Measurements from ENCODE around the gene NPR1. TPM values are rescaled to one million over a fixed set of nuclear protein-coding genes. Genes with fewer than 3 reads are reported as not detected.
A peak's percentile ranks its signal among the peaks of the same experiment; 100 is the strongest.

NPR1 gene
- total RNA-seq, 1 donor from 2014 or later: 0.09 TPM

DNA sequence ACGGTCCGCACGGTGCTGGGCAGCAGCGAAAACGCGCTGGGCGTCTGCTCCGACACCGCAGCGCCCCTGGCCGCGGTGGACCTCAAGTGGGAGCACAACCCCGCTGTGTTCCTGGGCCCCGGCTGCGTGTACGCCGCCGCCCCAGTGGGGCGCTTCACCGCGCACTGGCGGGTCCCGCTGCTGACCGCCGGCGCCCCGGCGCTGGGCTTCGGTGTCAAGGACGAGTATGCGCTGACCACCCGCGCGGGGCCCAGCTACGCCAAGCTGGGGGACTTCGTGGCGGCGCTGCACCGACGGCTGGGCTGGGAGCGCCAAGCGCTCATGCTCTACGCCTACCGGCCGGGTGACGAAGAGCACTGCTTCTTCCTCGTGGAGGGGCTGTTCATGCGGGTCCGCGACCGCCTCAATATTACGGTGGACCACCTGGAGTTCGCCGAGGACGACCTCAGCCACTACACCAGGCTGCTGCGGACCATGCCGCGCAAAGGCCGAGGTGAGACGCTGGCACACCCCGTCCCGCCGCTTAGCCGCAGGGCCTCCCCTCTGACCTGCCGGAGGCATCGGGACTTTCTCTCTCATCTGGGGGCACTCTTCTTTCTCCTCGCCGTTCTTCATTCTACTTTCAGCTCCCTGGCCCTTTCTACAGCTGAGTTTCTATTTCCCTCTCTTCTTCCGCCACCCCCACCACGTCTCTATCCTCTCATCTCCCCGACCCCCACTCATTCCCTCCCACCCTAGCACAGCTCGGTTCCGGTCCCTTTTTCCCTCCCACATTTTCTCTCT is 1.0 kb downstream of the NPR1 start:
- DNase-seq: peak; percentile 73
- H3K27me3 Mint-ChIP-seq: peaks cover 54% of the 10 kb centered on the region
- H3K4me1 Mint-ChIP-seq: peaks cover 22% of the 10 kb centered on the region
- H3K27ac Mint-ChIP-seq: no peak overlapping the region
- intact Hi-C loops (cut with micrococcal nuclease): no loop called here
- no peaks in the 10 kb centered on the region for H3K9me3 Mint-ChIP-seq
- H3K36me3 Mint-ChIP-seq (ENCODE audit: low read depth): peaks cover 2% of the 10 kb centered on the region
- peak overlapping the region; percentile 85 for H3K4me3 Mint-ChIP-seq

DNA sequence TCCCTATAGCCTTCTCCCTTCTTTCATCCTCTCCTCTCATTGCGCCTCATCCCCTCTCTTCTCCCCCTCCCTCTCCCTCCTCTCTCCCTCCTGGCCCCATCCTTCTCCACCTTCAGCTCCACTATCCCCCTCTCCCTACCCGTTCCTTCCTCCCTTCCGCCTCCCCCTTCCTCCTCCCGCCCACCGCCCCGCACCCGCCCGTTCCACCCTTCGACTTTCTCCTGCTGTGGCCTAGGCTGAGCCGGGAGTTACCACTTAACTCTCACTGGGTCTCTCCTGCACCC is 1.6 kb downstream of the NPR1 start:
- no peak for DNase-seq
- peak overlapping the region; percentile 85 for H3K4me3 Mint-ChIP-seq
- no peak overlapping the region for H3K27ac Mint-ChIP-seq
- H3K4me1 Mint-ChIP-seq: peaks cover 22% of the 10 kb centered on the region
- intact Hi-C loops (cut with micrococcal nuclease): no loop called here
- peaks cover 54% of the 10 kb centered on the region for H3K27me3 Mint-ChIP-seq
- no peaks in the 10 kb centered on the region for H3K9me3 Mint-ChIP-seq
- H3K36me3 Mint-ChIP-seq (ENCODE audit: low read depth): peaks cover 2% of the 10 kb centered on the region

DNA sequence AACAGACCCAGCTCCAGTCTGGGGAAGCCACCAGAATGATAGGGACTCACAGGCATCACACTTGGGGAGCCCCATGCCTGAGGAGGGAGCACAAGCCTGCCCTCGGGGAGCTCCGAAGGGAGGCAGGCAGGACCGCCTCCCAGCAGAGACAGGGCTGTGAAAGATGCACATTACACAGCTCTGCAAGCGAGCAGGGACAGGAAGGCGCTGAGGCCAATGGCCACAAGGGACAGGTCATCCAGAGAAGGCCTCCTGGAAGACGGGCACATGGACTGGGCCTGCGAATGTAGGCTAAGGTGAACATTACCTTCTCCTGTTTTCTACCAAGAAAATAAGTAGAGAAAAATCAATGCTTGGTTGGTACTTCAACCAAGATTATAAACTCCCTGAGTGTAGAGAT is 4.2 kb downstream of the NPR1 start:
- no peaks in the 10 kb centered on the region for H3K9me3 Mint-ChIP-seq
- H3K27ac Mint-ChIP-seq: no peak overlapping the region
- peaks cover 17% of the 10 kb centered on the region for H3K4me1 Mint-ChIP-seq
- H3K4me3 Mint-ChIP-seq: no peak overlapping the region
- H3K27me3 Mint-ChIP-seq: peaks cover 52% of the 10 kb centered on the region
- no peak for DNase-seq
- intact Hi-C loops (cut with micrococcal nuclease): no loop called here
- peaks cover 2% of the 10 kb centered on the region for H3K36me3 Mint-ChIP-seq (ENCODE audit: low read depth)

DNA sequence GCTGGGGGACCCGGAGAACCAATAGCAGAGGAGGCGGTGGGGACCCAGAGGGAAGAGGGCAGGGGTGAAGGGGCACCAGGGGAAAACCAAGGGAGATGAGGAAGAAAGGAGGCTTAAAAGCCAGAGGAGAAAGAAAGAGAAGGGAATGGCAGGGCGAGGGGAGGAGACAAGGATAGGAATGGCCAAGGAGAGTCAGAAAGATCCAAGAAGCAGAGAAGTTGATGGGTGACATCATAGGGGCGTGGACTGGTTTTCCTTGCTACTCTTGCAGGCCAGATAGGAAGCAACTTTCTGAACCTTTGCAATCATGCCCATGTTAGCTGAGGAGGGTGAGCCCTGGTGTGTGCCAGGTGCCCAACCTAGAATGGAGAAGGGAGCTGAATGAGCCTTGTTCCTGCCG is 5.4 kb downstream of the NPR1 start:
- no peak for DNase-seq
- Mint-ChIP-seq H3K4me3 (no peak overlapping the region), H3K27ac (no peak overlapping the region), H3K4me1 (peaks cover 8% of the 10 kb centered on the region), H3K9me3 (no peaks in the 10 kb centered on the region), H3K36me3 (ENCODE audit: low read depth) (peaks cover 2% of the 10 kb centered on the region), H3K27me3 (peaks cover 42% of the 10 kb centered on the region)
- intact Hi-C loops (cut with micrococcal nuclease): no loop called here

DNA sequence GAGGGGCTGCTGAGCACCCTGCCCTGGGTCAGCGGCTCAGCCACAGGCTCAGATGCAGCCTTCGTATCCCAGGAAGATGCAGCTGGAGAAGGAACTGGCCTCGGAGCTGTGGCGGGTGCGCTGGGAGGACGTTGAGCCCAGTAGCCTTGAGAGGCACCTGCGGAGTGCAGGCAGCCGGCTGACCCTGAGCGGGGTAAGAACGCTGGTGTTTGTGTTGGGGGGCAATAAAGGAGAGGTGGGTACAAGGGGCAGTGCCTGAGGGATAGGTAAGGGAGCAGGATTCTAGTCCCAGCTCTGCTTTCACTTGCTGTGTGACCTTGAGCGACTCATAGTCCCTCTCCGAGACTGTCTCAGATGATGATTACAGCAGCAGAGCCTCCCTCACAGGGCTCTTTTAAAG is 6.4 kb downstream of the NPR1 start:
- Mint-ChIP-seq H3K27me3 (peaks cover 38% of the 10 kb centered on the region), H3K9me3 (no peaks in the 10 kb centered on the region), H3K4me1 (peaks cover 4% of the 10 kb centered on the region), H3K27ac (no peak overlapping the region), H3K4me3 (no peak overlapping the region), H3K36me3 (ENCODE audit: low read depth) (peaks cover 2% of the 10 kb centered on the region)
- DNase-seq: no peak
- intact Hi-C loops (cut with micrococcal nuclease): no loop called here

DNA sequence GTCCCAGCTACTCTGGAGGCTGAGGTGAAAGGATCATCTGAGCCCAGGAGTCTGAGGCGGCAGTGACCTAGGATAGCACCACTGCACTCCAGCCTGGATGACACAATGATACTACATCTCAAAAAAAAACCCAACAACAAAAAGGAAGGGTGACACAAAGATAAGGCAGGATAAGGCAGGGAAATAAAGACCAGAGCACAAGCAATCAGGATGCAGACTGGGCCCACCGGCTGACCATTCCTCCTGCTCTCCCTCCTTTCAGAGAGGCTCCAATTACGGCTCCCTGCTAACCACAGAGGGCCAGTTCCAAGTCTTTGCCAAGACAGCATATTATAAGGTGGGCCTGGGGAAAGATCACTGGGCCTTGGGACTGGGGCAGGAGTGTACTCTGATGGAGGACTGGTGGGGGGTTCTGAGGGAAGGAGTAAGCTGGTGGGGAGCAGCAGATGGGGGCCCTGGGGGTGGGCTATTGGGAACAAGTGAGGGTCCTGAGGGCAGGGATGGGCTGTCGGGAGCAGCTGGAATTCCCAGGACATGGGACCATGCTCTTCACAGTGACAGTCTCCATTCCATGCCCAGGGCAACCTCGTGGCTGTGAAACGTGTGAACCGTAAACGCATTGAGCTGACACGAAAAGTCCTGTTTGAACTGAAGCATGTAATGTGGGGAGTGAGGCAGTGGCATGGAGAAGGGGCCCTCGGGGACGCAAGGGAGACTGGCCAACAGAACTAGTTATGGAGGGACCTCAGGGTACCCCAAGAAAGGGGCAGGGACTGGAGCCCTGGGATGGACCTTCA is 7.3 kb downstream of the NPR1 start:
- no peaks in the 10 kb centered on the region for H3K36me3 Mint-ChIP-seq (ENCODE audit: low read depth)
- intact Hi-C loops (cut with micrococcal nuclease): no loop called here
- H3K27ac Mint-ChIP-seq: no peak overlapping the region
- DNase-seq: no peak
- H3K27me3 Mint-ChIP-seq: peaks cover 33% of the 10 kb centered on the region
- no peak overlapping the region for H3K4me3 Mint-ChIP-seq
- H3K9me3 Mint-ChIP-seq: no peaks in the 10 kb centered on the region
- peaks cover 2% of the 10 kb centered on the region for H3K4me1 Mint-ChIP-seq

DNA sequence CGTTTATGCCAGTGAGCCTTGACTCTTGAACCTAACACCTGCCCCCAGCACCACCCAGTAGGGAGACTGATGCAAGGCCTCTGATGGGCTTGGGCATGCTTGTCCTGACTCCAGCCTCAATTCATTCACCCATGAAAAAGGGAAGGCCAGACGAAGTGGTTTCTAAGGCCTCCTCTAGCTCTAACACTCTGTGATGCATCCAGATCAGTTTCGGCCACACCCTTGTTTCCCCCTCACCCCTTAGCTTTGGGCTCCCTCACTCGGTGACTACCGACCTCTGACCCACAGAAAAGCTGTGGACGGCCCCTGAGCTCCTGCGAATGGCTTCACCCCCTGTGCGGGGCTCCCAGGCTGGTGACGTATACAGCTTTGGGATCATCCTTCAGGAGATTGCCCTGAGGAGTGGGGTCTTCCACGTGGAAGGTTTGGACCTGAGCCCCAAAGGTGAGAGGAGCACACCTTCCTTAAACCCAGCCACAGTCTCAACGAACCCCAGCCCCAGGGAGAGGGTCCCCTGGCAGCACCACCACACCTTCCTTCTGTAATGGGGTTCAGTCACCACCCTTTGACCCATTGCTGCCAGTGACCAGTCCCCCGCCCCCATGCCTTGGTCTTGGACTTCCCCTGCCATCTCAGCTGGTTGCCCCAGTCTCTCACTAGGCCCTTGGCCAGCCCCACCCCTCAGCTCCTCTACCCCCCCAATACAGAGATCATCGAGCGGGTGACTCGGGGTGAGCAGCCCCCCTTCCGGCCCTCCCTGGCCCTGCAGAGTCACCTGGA is 9.0 kb downstream of the NPR1 start:
- H3K4me3 Mint-ChIP-seq: no peak overlapping the region
- intact Hi-C loops (cut with micrococcal nuclease): no loop called here
- no peak overlapping the region for H3K27ac Mint-ChIP-seq
- peaks cover 24% of the 10 kb centered on the region for H3K27me3 Mint-ChIP-seq
- no peak for DNase-seq
- no peaks in the 10 kb centered on the region for H3K36me3 Mint-ChIP-seq (ENCODE audit: low read depth)
- peaks cover 2% of the 10 kb centered on the region for H3K4me1 Mint-ChIP-seq
- no peaks in the 10 kb centered on the region for H3K9me3 Mint-ChIP-seq

GRCh38 chr1:153688276-153688675 is 9.8 kb downstream of the NPR1 start:
- intact Hi-C loops (cut with micrococcal nuclease): no loop called here
- no peak overlapping the region for H3K27ac Mint-ChIP-seq

DNA sequence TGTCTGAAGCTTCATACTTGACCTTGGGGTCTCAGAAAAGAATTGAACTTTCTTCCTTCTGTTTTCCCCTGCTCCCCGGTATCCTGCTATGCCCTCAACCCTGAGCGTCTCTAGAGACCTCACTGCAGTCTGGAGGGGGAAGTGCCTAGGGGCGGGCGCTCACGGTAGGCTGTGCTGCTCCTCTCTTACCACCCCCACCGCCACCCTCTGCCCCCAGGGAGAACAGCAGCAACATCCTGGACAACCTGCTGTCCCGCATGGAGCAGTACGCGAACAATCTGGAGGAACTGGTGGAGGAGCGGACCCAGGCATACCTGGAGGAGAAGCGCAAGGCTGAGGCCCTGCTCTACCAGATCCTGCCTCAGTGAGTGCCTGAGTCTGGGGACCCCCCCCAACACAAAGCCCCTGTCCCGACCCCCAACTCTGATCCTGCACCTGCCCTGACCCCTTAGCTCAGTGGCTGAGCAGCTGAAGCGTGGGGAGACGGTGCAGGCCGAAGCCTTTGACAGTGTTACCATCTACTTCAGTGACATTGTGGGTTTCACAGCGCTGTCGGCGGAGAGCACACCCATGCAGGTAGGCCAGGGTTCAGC is 10.3 kb downstream of the NPR1 start:
- Mint-ChIP-seq H3K36me3 (ENCODE audit: low read depth) (no peaks in the 10 kb centered on the region), H3K4me3 (no peak overlapping the region), H3K4me1 (peaks cover 2% of the 10 kb centered on the region), H3K27me3 (peaks cover 17% of the 10 kb centered on the region), H3K9me3 (no peaks in the 10 kb centered on the region), H3K27ac (no peak overlapping the region)
- DNase-seq: no peak
- intact Hi-C loops (cut with micrococcal nuclease): no loop called here

More at GRCh38 chr1:153688276-153688675, 9.8 kb downstream of the NPR1 start:
- Mint-ChIP-seq H3K9me3 (no peaks in the 10 kb centered on the region), H3K4me3 (no peak overlapping the region), H3K4me1 (peaks cover 2% of the 10 kb centered on the region), H3K36me3 (ENCODE audit: low read depth) (no peaks in the 10 kb centered on the region), H3K27me3 (peaks cover 20% of the 10 kb centered on the region)
- no peak for DNase-seq

- intact Hi-C loops (cut with micrococcal nuclease): no loop called here
- Mint-ChIP-seq H3K4me1 (peaks cover 2% of the 10 kb centered on the region), H3K27ac (no peak overlapping the region), H3K27me3 (peaks cover 7% of the 10 kb centered on the region), H3K9me3 (no peaks in the 10 kb centered on the region), H3K36me3 (ENCODE audit: low read depth) (no peaks in the 10 kb centered on the region), H3K4me3 (no peak overlapping the region)
- DNase-seq: no peak
These were observed 15.0 kb downstream of the NPR1 start for GRCh38 chr1:153693466-153693865.

- Mint-ChIP-seq H3K27me3 (peaks cover 3% of the 10 kb centered on the region), H3K4me1 (no peaks in the 10 kb centered on the region), H3K36me3 (ENCODE audit: low read depth) (no peaks in the 10 kb centered on the region), H3K27ac (no peak overlapping the region), H3K4me3 (no peak overlapping the region), H3K9me3 (no peaks in the 10 kb centered on the region)
- no peak for DNase-seq
- intact Hi-C loops (cut with micrococcal nuclease): no loop called here
These were observed 18.3 kb downstream of the NPR1 start for GRCh38 chr1:153696741-153697140.

DNA sequence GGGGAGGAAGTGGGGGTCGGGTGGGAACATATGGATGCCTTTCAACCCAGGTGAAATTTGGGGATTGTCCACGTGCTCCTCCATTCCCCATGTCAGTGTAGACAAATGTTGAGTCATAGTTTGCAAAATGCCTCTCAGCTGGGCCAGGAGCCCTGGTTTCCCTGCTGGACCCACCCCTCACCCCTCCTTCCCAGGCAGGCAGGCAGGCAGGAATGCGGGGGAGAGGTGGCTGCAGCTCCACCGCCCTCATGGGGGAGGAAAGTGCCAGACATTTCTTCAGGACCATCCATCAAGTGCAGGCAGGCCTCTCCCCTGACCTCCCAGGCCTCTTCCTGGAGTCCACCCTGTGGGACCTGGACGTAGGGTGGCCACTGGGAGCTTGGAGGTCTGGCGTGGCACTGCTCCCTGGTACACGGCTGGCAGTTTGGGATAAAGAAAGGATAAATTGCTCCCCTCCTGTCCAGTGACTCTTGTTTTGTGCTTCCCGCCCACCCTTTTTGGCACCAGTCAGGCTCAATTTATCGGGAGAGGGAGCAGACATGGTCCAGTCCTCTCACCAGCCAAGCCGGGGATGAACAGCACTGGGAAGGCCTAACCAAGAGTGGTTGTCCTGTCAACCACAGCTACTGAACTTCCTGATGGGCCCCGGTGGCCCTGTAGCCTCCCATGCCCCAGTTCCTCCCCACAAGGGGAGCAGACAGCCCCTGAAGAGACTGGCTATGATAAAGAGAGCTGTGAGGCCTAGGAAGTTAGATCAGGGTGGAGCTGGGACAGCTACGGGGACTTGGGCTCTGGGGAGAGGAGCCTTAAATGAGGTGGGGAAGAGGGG is 18.9 kb downstream of the NPR1 start:
- intact Hi-C loops (cut with micrococcal nuclease): no loop called here
- Mint-ChIP-seq H3K4me1 (no peaks in the 10 kb centered on the region), H3K27me3 (no peaks in the 10 kb centered on the region), H3K9me3 (no peaks in the 10 kb centered on the region), H3K27ac (no peak overlapping the region), H3K36me3 (ENCODE audit: low read depth) (no peaks in the 10 kb centered on the region), H3K4me3 (no peak overlapping the region)
- DNase-seq: no peak

All from activated CD4-positive, alpha-beta T cell treated with anti-CD3 and anti-CD28 coated beads, Interleukin-2, amount 10 ng/mL, durations not matched to agents 24 days and 14 days (primary cell).